ENCODE results near the gene DLX5.

DNA sequence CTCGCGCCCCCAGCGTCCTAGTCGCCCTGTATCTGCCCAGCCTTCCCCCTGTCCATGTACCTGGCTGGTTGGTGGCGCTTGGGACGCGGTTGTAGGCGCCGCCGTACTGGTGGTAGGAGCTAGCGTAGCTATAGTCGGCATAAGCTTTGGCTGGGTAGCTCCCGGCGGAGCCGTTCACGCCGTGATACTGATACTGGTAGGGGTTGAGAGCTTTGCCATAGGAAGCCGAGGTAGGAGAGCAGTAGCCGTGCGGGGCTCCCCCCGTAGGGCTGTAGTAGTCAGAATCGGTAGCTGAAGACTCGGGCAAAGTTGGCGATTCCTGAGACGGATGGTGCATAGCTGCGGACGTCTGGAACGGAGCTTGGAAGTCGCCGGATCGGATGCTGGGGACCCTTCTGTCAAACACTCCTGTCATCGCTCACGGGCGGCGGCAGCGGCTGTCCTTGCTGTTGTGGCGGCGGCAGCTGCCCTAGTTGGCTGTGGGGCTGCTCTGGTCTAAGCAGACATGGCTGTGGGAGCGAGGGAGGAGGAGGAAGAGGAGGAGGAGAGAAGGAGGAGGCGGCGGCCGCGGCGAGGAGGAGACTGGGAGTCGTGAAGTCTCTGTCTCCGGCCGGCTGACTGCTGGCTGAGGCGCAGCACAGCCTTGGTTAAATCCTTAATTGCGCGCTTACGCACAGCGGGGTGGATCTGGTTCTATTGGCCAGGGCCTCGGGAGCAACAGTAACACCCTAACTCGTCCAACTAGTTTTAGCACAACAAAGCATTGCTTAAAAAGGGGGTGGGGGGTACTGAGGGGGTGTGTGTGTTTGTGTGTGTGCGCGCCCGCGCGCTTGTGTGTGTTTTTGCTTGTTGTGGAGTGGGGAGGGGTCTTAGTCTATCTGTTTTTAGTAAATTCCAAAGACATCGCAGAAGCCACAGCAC lies at the start of gene DLX5:
- TF ChIP-seq POLR2A (IDR thresholded peaks at IDR 0.05): no peak
- TF ChIP-seq CTCF (IDR thresholded peaks at IDR 0.05): no peak
